ENCODE results near the gene KCNN4.

DNA sequence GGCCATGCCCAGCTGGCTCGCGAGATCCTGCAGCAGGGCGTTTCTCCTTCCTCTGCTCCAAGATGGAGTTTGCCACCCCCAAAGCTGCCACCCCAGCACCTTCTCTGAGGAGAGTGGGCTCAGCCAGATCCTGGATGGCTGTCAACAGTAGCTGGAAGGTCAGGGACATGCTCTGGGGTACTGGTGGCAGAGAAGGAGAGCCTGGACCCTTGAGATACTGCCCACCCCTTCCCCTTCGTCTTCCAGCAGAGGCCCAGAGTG is 53.2 kb downstream of the KCNN4 start:
- TF ChIP-seq, protein P1, sequence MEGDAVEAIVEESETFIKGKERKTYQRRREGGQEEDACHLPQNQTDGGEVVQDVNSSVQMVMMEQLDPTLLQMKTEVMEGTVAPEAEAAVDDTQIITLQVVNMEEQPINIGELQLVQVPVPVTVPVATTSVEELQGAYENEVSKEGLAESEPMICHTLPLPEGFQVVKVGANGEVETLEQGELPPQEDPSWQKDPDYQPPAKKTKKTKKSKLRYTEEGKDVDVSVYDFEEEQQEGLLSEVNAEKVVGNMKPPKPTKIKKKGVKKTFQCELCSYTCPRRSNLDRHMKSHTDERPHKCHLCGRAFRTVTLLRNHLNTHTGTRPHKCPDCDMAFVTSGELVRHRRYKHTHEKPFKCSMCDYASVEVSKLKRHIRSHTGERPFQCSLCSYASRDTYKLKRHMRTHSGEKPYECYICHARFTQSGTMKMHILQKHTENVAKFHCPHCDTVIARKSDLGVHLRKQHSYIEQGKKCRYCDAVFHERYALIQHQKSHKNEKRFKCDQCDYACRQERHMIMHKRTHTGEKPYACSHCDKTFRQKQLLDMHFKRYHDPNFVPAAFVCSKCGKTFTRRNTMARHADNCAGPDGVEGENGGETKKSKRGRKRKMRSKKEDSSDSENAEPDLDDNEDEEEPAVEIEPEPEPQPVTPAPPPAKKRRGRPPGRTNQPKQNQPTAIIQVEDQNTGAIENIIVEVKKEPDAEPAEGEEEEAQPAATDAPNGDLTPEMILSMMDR (IDR thresholded peaks at IDR 0.05), result no peak
- no peak for TF ChIP-seq POLR2A (IDR thresholded peaks at IDR 0.05)

Measured in heart left ventricle (tissue), 13 donors.